LNCaP clone FGC (cell line): ENCODE data around the gene DENND11.

Source experiments
- DNase-seq: peaks from one replicate; pipeline ENCODE4 v3.0.0-alpha.2; 2011; ENCODE audit warnings: low read depth
- H3K4me3 ChIP-seq: 2 replicates; pipeline ENCODE4 v1.5.1; 2011; ENCODE audit warnings: mild to moderate bottlenecking, low read depth, low read length, control low read depth
- TF ChIP-seq, protein P1 (sequence below): IDR thresholded peaks from 2 replicates; pipeline ENCODE4 v1.5.1; 2012; ENCODE audit warnings: mild to moderate bottlenecking; ENCODE audit not compliant: control insufficient read depth, insufficient read depth; ENCODE audit errors: extremely low read depth

Gene DENND11

DNA sequence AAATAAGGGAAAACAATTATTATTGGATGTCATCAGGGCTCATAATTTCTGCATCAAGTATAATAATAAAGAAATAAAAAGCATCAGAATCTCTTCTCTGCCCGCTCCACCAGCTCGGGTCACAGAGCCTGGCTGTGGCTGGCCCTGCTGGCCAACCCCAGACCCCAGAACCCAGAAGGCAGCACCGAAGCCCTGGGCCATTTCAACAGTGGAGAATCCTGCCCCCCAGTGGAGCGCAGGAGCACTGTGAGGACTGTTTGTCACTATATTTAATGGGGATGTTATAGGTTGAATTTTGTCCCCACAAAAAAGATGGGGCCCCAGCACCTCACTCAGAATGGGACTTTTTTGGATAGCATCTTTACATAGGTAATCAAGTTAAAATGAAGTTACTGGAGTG is 27.3 kb downstream of the DENND11 start:
- no peak for DNase-seq
- TF ChIP-seq, protein P1, sequence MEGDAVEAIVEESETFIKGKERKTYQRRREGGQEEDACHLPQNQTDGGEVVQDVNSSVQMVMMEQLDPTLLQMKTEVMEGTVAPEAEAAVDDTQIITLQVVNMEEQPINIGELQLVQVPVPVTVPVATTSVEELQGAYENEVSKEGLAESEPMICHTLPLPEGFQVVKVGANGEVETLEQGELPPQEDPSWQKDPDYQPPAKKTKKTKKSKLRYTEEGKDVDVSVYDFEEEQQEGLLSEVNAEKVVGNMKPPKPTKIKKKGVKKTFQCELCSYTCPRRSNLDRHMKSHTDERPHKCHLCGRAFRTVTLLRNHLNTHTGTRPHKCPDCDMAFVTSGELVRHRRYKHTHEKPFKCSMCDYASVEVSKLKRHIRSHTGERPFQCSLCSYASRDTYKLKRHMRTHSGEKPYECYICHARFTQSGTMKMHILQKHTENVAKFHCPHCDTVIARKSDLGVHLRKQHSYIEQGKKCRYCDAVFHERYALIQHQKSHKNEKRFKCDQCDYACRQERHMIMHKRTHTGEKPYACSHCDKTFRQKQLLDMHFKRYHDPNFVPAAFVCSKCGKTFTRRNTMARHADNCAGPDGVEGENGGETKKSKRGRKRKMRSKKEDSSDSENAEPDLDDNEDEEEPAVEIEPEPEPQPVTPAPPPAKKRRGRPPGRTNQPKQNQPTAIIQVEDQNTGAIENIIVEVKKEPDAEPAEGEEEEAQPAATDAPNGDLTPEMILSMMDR = 0 out of 2 replicates have a peak, but pooled peaks have one; percentile 23

DNA sequence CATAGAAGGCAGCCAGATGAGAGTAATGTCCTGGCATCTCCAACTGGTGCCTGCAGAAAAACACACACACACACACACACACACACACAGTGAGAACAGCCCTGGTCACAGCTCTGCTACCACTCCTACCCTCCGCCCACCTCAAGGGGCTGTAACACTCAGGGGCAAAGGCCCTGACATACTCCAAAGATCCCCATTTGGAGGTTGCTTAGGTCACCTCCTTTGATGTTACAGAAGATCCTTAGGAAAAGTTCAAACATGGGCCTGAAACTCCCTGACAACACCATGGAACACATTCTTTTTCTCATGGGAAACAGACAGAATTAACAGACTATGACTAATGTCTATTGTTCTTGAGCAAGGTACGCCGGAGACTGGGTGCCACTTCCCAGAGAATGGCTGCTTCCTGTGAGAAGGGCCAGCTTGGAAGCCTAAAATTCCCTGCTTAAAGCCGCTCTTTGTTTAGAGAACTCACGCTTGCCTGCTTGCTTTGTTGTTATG is 27.7 kb downstream of the DENND11 start:
- no peak overlapping the region for H3K4me3 ChIP-seq
- TF ChIP-seq, protein P1 = no peak
- no peak for DNase-seq

More for the DNA sequence above, 27.3 kb downstream of the DENND11 start:
- H3K4me3 ChIP-seq = no peak overlapping the region

DNA sequence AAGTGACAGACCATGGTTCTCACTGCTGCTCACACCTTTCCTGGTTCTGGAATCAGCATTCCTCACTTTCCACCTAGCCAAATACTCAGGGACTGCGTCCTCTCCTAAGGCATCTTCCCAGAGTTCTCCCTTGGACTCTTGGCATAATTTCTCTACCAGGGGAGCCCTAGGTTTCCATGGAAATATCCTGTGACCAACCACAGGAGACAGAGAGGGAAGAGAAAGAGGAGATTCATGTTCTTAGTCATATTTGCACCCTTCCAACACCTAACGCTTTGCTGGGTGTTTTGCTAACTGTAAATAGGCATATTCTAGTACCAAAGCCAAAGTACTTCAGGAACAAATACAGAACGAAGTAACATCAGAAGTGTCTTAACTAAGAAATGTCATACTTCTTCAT is 28.6 kb downstream of the DENND11 start:
- TF ChIP-seq, protein P1 = no peak
- no peak for DNase-seq
- no peak overlapping the region for H3K4me3 ChIP-seq

DNA sequence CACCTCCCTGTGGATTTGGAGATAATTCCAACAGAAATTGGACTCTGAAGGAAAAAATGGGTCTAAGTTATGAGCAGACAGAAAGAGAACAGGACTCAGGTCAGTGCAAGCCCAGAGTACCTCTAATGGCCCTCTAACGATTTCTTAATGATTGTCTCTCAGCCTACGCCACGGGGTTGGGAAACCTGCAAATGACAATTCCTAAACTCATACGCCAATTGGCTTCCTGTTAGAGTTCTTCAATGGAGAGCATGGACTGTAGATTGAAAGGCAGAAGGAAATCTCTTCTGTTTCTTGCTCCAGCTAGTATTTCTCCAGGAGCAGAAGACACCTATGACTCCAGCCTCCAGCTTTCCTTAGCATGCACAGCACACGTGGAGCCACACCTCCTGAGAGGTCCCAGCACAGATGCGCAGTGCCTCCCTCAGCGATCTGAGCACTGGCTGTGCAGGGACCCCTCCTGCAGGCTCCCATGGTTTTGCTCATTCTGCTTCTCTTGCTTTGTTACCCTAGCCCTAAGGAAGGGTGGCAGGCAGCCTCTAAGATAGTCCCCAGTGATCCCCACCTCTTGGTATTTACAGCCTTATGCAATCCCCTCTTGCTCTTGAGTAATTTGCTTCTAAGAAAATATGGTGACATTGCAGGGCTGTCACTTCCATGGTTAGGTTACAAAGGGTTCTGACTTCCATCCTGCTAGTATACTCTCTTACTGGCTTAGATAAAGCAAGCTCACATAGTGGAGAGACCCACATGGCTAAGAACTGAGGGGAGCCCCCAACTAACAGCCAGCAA is 30.1 kb downstream of the DENND11 start:
- TF ChIP-seq, protein P1 = no peak
- no peak for DNase-seq
- H3K4me3 ChIP-seq = no peak overlapping the region

DNA sequence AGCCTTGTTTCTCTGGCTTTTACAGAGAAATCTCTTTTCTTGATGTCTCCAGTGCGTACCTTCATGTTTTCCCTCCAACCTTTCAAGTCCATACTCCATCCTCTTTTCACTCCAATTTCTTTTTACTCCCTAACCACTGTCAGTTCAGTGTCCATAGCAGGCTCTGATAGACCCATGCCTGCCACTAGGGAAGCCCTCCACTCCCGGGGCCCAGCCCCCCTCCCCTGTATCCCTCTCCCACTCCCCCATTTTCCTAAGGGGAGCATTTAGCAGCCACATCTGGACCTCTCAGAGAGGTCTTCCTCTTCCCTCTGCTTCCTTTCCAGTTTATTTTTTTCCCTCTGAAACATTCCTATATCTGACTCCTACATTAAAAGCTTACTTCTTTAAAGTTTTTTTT is 33.1 kb downstream of the DENND11 start:
- TF ChIP-seq, protein P1 = no peak
- no peak for DNase-seq
- no peak overlapping the region for H3K4me3 ChIP-seq

DNA sequence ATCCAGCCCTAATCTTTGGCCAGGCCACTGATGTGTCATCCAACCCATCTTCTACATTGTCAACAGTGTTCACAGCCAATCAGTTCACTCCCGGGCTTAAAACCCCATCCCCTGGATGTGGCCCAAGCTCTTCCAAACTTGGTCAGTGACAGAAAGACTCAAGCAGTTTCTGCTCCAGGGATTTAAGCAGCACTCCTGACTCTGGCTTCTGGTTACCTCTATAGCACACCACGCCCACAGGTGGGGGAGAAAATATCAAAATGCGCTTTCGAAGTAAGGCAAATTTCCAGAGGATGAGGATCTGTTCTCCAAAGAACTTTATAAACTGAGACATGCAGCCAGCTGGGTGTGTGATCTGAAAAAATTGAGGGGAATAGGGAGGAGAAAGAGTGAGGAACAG is 35.9 kb downstream of the DENND11 start:
- no peak for DNase-seq
- TF ChIP-seq, protein P1 = no peak
- H3K4me3 ChIP-seq = no peak overlapping the region
